HG03521 (cell line): ENCODE results near the gene IL17RB.

Source experiments
- ATAC-seq: cut with Tn5 transposase; IDR thresholded peaks from one replicate; pipeline ENCODE4 v1.9.1; 2021; ENCODE audit warnings: mild to moderate bottlenecking, moderate library complexity; ENCODE audit not compliant: unreplicated experiment

IL17RB gene

GRCh38 chr3:53902067-53902466 lies 55.7 kb downstream of the IL17RB start:
- ATAC-seq, result no peak

- no peak for ATAC-seq
These were observed 56.3 kb downstream of the IL17RB start for GRCh38 chr3:53902711-53903110.

- ATAC-seq, result no peak
These were observed 67.0 kb downstream of the IL17RB start for GRCh38 chr3:53913401-53913800.
